Measurements from ENCODE around the gene DPH2.

The DPH2 gene

DNA sequence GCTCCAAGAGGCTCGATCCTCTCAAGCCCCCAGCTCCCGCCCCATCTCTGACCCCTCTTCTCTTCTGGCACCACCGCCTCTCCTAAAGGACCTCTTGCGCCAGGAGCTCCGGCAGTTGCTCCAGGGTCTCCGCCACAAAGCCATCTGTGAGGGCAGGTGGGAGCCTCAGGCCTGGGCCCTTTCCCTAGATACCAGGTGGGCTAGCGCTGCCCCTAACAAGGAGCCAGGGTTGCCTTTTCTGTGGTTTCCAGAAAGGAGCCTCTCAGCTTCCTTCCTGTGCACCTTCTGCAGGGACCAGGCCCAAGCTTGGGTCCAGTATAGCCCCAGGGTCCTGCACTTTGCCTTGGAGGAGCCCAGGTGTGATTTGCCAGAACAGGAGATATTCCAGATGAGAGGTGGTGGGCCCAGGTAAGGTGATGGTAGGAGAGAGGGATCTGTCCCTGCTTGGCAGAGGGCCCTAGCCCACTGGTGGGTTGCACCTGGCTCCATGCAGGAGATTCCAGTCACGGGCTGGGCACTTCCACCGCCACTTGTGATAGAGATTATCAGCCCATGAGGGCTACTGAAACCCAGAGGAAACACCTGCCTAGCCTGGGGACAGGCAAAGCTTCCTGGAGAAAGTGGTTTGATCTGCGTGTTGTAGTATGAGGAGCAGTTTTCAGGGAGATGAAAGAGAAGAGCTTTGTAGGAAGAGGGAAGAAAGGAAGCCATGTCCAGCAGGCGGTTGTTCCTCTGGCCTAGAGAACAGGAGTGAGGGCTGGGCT is 22.6 kb downstream of the DPH2 start:
- DNase-seq (no peak), ATAC-seq (no peak)
- peaks cover 14% of the 10 kb centered on the region for H3K4me1 Mint-ChIP-seq
- peak overlapping the region; percentile 82 for H3K4me3 Mint-ChIP-seq
- no peaks in the 10 kb centered on the region for H3K36me3 Mint-ChIP-seq (ENCODE audit: low read depth)
- peaks cover 2% of the 10 kb centered on the region for H3K27me3 Mint-ChIP-seq
- H3K27ac Mint-ChIP-seq: peak overlapping the region; percentile 68
- no peaks in the 10 kb centered on the region for H3K9me3 Mint-ChIP-seq

DNA sequence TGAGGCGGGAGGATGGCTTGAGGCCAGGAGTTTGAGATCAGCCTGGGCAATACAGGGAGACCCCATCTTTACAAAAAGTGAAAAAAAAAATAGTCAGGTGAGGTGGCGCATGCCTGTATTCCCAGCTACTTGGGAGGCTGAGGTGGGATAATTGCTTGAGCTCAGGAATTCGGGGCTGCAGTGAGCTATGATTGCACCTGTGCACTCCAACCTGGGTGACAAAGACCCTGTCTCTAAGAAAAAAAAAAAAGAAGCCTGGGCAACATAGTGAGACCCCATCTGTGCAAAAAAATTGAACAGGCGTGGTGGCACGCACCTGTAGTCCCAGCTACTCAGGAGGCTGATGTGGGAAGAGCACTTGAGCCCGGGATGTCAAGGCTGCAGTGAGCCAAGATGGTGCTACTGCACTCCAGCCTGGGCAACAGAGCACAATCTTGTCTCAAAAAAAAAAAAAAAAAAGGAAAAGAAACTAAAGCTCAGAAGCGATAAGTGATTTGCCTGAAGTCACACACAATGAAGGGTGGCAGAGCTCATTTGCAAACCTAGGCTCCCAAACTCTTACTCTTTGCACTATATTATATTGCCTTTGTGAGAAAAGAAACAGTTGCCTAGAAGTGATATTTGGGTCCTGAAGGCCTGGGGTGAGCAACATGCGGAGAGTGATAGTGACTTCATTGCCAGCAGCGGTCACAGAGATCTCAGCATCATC is 23.6 kb downstream of the DPH2 start:
- no peak overlapping the region for H3K27ac Mint-ChIP-seq
- no peak overlapping the region for H3K4me3 Mint-ChIP-seq
- DNase-seq (no peak), ATAC-seq (no peak)
- no peaks in the 10 kb centered on the region for H3K9me3 Mint-ChIP-seq
- H3K36me3 Mint-ChIP-seq (ENCODE audit: low read depth): no peaks in the 10 kb centered on the region
- H3K27me3 Mint-ChIP-seq: peaks cover 2% of the 10 kb centered on the region
- H3K4me1 Mint-ChIP-seq: peaks cover 14% of the 10 kb centered on the region

DNA sequence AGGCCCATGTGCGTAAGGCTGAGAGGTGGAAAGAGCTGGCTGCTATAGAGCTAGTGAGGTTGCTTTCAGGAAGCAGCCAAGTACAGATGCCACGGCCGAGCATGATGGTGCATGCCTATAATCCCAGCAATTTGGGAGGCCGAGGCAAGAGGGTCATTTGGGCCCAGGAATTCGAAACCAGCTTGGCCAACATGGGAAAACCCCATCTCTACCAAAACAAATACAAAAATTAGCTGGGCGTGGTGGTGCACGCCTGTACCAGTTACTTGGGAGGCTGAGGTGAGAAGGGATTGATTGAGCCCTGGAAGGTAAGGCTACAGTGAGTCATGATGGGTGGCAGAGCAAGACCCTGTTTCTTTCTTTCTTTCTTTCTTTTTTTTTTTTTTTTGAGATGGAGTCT is 24.3 kb downstream of the DPH2 start:
- Mint-ChIP-seq H3K36me3 (ENCODE audit: low read depth) (no peaks in the 10 kb centered on the region), H3K9me3 (no peaks in the 10 kb centered on the region), H3K27ac (no peak overlapping the region), H3K4me1 (peaks cover 14% of the 10 kb centered on the region), H3K27me3 (peaks cover 2% of the 10 kb centered on the region), H3K4me3 (no peak overlapping the region)
- ATAC-seq: no peak
- no peak for DNase-seq

DNA sequence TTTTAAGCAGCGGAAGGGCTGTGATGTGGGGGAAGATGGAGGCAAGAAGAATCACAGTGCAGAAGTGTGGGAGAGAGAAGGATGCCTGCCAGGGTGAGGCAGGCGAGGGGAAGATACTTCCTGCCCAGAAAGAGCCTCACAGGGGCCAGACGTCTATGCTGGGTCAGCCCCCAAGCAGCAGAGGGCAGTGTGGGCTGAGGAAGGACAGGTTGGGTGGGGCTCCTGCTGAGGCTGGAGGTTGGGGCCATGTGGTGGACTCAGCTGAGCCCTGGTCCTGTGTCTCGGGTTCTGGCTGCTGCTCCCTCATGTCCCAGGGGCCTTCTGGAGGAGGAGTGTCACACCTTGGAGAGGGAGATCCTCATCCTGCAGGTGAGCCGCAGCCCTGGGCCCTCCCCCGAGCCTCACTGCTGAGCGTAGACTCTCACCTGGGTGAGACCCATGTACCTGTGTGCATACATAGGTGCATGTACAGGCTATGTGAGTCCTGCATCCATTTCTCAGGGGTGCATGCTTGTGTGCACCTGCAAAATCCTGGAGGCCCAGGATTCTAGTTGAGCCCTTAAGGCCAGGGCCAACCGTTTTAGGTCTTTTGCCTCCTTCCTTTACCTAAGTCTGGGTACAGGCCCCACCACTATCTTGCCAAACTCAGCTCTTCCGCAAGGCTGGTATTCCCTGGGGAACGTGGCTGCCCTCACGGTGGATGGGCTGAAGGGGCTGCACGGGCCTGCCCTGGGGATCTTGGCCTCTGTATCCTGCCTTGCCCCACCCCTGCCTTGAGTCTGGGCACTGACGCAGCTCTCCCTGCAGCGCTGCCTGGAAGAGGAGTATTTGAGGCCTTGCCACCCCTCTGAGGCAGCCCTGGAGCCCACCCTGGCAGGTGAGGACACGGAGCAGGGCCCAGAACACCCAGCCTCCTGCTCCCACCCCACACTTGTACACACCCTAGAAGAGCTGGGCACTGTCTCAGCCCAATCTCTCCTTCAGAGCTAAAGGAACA is 25.3 kb downstream of the DPH2 start:
- Mint-ChIP-seq H3K4me1 (peaks cover 14% of the 10 kb centered on the region), H3K27ac (no peak overlapping the region), H3K36me3 (ENCODE audit: low read depth) (no peaks in the 10 kb centered on the region), H3K9me3 (no peaks in the 10 kb centered on the region), H3K4me3 (no peak overlapping the region), H3K27me3 (peaks cover 2% of the 10 kb centered on the region)
- ATAC-seq: peak; percentile 13
- no peak for DNase-seq

DNA sequence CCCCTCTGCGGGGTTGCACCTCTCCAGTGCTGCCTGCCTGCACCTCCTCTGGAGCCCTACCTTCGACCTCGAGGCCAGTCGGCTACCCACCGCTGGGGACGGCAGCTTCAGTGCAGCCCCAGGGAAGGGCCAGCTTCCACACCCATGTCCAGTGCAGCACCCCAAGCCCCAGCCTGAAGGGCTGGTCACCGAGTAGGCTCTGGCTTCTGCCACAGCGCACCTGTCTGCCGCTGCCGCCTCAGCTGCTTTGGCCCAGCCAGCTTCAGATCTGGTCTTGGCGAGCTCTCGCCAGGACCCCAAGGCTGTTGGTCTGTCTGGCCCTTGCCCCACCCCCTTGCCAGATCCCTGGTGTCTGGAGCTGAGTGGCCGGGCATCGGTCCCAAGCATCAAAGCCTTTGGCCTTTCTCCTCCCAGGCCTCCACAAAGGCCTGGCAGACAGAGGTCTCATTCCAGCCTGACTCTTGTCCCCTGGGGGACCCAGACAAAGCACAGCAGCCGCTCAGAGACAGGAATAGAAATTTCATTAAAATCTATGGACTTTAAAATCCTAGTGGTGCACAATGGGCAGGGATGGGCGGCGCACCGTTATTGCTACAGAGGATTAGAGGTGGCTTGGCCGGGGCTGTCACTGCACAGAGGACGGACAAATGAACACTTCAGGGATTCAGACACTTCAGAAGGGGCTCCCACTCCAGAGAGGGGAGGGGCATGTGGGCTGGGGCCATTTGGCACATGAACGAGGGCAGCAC is 26.3 kb downstream of the DPH2 start:
- Mint-ChIP-seq H3K27ac (no peak overlapping the region), H3K27me3 (peaks cover 2% of the 10 kb centered on the region), H3K9me3 (no peaks in the 10 kb centered on the region), H3K36me3 (ENCODE audit: low read depth) (no peaks in the 10 kb centered on the region), H3K4me3 (no peak overlapping the region), H3K4me1 (peaks cover 10% of the 10 kb centered on the region)
- no peak for ATAC-seq
- no peak for DNase-seq

DNA sequence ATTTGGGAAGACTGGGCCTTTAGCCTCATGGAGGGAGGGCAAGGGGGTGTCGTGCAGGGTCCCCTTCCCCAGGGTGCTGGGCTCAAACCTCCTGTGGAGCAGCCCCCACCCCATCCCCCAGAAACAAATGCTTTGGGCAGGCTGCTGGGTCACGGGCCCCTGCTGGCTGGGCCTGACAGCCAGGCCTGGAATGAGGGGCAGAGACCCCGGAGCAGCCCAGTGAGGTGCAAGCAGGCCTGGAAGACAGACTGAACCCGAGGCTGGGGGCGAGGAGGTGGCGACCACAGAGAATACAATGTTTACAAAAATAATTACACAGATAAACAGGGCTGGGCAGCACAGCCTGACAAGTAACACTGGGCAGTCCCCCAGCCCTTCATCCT is 26.9 kb downstream of the DPH2 start:
- Mint-ChIP-seq H3K9me3 (no peaks in the 10 kb centered on the region), H3K4me1 (peaks cover 7% of the 10 kb centered on the region), H3K27me3 (peaks cover 2% of the 10 kb centered on the region), H3K36me3 (ENCODE audit: low read depth) (no peaks in the 10 kb centered on the region), H3K4me3 (no peak overlapping the region), H3K27ac (no peak overlapping the region)
- DNase-seq (no peak), ATAC-seq (no peak)

DNA sequence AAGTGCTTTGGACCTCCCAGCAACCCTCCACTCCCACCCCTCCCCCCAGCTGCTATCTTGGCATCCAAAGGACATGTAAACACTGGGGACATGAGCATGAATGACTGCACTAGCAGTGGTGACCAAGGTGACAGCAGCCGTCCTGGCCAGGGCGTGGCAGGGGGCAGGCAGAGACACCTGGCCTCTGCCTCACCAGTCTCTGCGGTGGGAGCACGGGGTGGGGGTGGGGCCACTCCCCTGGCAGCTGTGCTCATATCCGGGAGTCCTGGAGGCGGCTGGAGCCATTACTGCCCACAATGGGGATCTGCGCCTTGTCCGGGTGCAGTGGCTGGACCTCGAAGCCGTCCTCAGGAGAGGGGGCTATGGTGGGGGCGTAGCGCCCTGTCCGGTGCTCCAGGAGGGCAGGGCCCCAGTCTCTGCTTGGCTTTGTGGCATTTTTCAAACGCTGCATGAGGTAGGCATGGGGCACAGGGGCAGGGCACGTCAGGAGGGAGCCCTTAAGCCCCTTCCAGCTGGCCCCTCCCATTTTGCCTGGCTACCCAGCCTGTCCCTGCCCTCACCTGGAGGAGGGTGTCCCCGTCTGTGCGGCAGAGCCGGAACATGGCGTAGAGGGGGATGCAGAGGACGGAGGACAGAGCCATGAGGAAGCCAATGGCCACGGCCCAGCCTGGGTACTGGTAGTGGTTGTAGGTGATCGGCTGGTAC is 27.6 kb downstream of the DPH2 start:
- H3K4me1 Mint-ChIP-seq: peaks cover 3% of the 10 kb centered on the region
- DNase-seq: no peak
- peaks cover 2% of the 10 kb centered on the region for H3K27me3 Mint-ChIP-seq
- no peak overlapping the region for H3K27ac Mint-ChIP-seq
- no peaks in the 10 kb centered on the region for H3K9me3 Mint-ChIP-seq
- no peak for ATAC-seq
- H3K36me3 Mint-ChIP-seq (ENCODE audit: low read depth): peaks cover 2% of the 10 kb centered on the region
- no peak overlapping the region for H3K4me3 Mint-ChIP-seq

DNA sequence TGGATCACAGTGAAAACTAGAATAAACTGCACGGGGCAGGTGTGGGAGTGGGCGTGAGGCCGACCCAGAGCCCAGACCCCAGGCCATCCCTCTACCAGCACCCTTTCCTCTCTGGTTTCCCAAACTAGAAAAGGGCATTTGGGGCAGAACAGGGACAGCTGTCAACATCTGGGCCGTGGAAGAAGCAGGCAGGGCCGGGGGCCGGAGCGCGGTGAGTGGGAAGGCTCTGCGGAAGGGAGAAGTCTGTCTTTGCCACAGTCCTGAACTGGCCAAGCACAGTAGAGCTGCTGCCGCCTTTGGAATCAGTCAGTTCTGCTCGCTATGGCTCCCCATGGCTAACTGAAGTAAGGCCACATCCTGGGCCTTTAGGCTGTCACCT is 28.2 kb downstream of the DPH2 start:
- ATAC-seq: no peak
- Mint-ChIP-seq H3K36me3 (ENCODE audit: low read depth) (peaks cover 2% of the 10 kb centered on the region), H3K9me3 (no peaks in the 10 kb centered on the region), H3K27me3 (no peaks in the 10 kb centered on the region), H3K4me1 (no peaks in the 10 kb centered on the region), H3K4me3 (no peak overlapping the region), H3K27ac (no peak overlapping the region)
- DNase-seq: no peak

DNA sequence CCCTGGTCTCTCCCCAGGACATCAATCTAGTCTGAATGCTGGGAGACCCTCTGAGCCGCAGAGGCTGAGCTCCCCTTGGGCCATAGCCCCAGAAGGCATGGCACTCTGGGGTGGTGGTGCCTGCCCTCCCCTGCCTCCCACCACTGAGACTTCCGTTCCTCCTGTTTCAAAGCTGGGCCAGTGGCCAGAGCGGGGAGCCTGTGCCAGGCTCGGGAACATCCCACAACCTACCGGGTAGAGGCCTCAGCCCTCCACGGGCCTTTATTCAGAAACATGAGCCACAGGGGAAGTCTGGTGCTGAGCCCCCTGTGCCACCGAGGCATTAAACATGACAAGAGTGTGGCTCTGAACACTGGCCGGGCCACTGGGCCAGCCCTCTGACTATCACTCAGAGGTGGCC is 29.6 kb downstream of the DPH2 start:
- no peak for DNase-seq
- ATAC-seq: no peak
- H3K4me3 Mint-ChIP-seq: no peak overlapping the region
- H3K36me3 Mint-ChIP-seq (ENCODE audit: low read depth): peaks cover 2% of the 10 kb centered on the region
- no peaks in the 10 kb centered on the region for H3K27me3 Mint-ChIP-seq
- H3K4me1 Mint-ChIP-seq: no peaks in the 10 kb centered on the region
- no peaks in the 10 kb centered on the region for H3K9me3 Mint-ChIP-seq
- no peak overlapping the region for H3K27ac Mint-ChIP-seq

DNA sequence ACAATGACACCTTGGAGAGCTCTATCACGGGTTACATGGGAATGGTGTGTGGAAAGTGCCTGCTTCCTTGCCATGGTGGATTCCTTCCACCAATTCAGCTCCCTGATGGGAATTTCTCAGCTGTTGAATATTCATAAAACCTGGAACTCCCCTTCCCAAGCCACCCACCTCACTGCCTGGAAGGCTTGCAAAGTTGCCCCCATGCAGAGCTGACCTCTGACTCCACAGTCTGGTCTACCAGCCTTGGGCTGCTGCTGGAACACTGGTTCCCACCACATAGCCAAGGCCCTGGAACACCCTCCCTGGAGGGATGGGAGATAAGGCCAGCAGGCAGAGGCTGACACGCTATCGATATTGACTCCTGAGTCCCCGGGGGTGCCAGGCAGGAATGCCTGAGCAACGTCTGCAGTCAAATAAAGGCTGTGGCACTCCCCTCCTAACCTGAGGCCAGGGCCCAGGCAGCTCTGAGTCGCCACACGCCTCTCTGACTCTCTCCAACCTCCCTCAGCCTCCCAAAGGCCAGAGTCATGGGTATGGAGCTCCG is 30.4 kb downstream of the DPH2 start:
- H3K36me3 Mint-ChIP-seq (ENCODE audit: low read depth): peaks cover 2% of the 10 kb centered on the region
- ATAC-seq: no peak
- no peaks in the 10 kb centered on the region for H3K9me3 Mint-ChIP-seq
- DNase-seq: no peak
- no peak overlapping the region for H3K4me3 Mint-ChIP-seq
- H3K27me3 Mint-ChIP-seq: no peaks in the 10 kb centered on the region
- H3K4me1 Mint-ChIP-seq: no peaks in the 10 kb centered on the region
- H3K27ac Mint-ChIP-seq: no peak overlapping the region

DNA sequence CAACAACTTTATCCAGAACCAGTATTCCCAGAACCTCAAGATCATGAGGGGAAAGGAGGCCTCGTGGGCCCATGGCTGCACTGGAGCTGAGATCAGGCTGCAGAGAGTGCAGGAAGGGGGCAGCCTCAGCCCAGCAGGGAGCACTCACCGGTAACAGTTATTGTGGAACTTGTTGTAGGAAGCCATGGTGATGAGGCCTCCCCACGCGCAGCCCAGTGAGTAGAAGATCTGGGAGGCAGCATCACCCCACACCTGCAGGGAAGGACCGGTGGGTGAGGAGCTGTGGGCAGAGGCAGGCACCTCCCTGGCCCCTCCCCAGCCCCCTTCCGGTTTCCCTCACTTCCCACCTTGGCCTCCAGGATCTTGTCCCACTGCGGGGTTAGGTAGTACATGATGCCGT is 32.4 kb downstream of the DPH2 start:
- H3K4me3 Mint-ChIP-seq: no peak overlapping the region
- H3K36me3 Mint-ChIP-seq (ENCODE audit: low read depth): peaks cover 2% of the 10 kb centered on the region
- DNase-seq: no peak
- H3K27ac Mint-ChIP-seq: no peak overlapping the region
- no peaks in the 10 kb centered on the region for H3K4me1 Mint-ChIP-seq
- H3K9me3 Mint-ChIP-seq: no peaks in the 10 kb centered on the region
- no peak for ATAC-seq
- H3K27me3 Mint-ChIP-seq: no peaks in the 10 kb centered on the region

DNA sequence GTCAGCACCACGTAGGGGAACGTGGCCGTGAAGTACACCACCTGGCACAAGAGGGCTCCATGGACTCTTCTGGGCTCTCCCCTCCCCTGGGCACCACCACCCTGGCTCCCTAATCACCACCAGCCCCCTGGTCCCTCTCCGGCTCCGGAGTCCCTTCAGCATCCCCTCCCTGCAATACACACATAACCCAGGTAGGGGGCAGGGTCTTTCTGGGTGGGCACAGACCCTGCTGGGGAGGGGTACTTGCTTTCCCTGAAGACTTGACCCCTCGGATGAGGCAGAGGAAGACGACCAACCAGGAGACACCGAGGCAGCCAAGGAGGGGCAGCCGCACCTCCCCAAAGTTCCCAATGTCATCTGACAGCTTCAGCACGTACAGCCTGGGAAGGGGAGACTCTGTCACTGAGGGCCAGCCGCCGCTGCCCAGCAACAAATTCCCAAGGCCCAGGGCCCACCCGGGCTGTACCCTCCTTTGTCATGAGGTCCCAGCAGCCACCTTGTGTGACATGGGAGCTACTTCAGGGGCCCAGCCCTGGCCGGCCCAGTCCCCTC is 32.9 kb downstream of the DPH2 start:
- DNase-seq (no peak), ATAC-seq (no peak)
- Mint-ChIP-seq H3K36me3 (ENCODE audit: low read depth) (peaks cover 2% of the 10 kb centered on the region), H3K27me3 (no peaks in the 10 kb centered on the region), H3K9me3 (no peaks in the 10 kb centered on the region), H3K4me1 (no peaks in the 10 kb centered on the region), H3K27ac (no peak overlapping the region), H3K4me3 (no peak overlapping the region)

DNA sequence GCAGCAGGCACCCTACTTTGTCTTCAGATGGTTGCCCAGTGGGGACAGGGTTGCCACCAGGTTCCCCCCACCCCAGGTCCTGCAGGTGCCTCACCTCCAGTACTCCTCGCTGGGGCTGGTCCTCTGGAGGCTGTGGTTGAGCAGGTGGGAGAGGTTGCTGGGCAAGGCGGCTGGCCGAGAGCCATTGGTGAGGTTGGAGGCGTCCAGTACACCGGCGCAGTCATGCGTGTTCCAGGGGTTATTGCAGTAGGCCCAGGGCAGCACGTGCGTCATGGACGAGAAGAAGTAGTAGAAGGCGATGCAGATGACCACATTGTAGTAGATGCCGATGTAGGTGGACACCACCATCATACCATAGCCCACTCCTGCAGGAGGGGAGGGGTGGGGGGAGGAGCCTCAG is 38.4 kb downstream of the DPH2 start:
- ATAC-seq (no peak), DNase-seq (no peak)
- no peak overlapping the region for H3K4me3 Mint-ChIP-seq
- no peaks in the 10 kb centered on the region for H3K27me3 Mint-ChIP-seq
- H3K36me3 Mint-ChIP-seq (ENCODE audit: low read depth): no peaks in the 10 kb centered on the region
- H3K27ac Mint-ChIP-seq: no peak overlapping the region
- peaks cover 4% of the 10 kb centered on the region for H3K4me1 Mint-ChIP-seq
- H3K9me3 Mint-ChIP-seq: no peaks in the 10 kb centered on the region
